Activated CD8-positive, alpha-beta memory T cell treated with anti-CD3 and anti-CD28 coated beads for 48 hours (primary cell): Measurements from ENCODE around the gene SLC38A9.

Source experiments
- DNase-seq, 3 experiments: peaks; one replicate each; pipeline ENCODE4 v3.0.0-alpha.2; 2020; ENCODE audit warnings: low read depth in 2 of 3, low spot score in 2 of 3

SLC38A9 gene

DNA sequence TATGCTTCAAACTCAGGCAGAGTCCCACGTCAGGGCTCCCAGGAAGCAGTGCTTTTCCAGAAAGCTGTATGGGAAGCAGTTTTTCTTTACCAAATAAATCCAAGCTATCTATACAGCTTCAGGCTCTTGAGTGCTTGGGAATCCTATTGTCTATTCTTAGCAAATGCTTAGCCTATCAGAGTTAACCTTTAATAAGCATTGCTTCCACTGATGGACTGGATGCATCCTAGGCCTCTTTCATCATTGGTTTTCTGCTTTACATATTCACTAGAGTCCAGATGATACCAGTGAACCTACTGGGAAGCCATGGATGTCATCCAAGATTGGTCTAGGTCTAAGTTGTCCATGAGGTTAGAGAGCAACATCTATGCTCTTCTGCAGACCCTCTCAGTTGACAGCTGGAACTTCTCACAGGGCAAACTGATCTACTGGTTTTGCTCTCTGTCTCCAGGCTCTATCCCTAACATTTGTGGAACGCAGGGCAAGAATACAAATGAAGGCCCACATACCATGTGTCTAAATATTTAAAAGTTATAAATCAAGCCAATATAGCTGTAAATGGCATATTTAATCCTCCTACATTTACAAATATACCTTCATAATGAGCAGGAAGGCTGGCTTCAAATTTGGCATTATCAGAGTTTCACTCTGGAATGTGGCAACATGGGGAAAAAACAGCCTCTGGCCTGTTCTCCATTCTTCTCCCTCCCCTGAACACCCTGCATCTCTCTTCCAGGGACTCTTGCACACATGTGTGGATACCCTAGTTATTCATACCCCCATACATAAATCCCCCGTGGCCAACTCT is 127.5 kb downstream of the SLC38A9 start:
- no peak for DNase-seq

DNA sequence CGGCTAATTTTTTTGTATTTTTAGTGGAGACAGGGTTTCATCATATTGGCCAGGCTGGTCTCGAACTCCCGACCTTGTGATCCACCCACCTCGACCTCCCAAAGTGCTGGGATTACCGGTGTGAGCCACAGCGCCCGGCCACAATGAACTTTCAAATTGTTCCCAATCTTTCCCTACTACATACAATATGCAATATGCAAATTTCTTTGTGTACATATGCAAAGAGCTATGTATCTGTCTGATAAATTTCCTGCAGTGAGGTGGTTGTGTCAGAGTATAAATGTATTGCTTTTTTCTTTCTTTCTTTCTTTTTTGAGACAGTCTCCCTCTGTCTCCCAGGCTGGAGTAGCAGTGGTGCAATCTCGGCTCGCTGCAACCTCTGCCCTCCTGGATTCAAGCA is 128.5 kb downstream of the SLC38A9 start:
- no peak for DNase-seq

DNA sequence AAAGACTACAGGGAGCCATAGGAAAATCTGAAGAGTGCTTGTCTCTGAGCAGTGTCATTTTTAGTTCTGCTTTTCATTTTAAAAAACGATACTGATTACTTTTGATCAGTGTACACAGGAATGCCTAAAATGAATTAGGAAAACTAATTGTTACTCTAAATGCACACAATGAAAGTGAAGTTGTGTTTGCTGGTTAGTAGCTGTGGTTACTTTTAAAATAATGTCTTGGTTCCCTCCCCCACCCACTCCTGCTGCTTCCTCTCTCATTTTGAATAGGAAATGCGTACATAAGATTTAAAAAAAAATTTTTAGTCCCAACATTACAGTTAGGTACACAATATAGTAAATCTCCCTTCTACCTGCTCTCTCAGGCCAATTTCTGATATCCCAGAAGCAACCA is 129.9 kb downstream of the SLC38A9 start:
- DNase-seq = no peak

DNA sequence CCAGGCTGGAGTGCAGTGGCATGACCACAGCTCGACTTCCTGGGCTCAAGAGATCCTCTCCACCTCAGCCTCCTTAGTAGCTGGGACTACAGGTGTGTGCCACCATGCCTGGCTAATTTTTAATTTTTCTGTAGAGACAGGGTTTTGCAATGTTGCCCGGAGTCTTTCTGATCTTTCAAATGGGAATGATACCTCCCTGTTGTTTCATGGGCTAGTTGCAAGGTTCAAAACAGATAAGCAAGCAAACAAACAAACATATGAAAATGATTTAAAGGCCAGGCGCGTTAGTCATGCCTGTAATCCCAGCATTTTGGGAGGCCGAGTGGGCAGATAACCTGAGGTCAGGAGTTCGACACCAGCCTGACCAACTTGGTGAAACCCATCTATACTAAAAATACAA is 132.1 kb downstream of the SLC38A9 start:
- DNase-seq = no peak

DNA sequence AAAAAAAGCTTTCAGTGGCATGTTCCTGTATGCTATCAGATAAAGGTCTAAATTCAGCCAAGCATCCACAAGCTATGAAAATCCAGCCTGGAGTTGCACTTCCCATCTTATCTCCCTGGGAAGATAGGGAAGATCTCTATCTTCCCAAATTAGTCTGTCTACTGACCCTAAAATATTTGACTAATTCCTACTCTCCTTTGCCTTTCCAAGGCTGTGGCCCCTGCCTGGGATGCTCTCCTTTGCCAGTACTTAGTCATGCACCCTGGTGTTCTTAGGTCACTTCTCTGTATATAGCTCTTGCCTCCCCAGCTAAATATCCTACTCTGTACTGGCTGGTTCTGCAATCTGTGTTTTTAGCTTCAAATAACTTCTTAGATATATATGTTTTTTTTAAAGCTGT is 133.4 kb downstream of the SLC38A9 start:
- DNase-seq = no peak

DNA sequence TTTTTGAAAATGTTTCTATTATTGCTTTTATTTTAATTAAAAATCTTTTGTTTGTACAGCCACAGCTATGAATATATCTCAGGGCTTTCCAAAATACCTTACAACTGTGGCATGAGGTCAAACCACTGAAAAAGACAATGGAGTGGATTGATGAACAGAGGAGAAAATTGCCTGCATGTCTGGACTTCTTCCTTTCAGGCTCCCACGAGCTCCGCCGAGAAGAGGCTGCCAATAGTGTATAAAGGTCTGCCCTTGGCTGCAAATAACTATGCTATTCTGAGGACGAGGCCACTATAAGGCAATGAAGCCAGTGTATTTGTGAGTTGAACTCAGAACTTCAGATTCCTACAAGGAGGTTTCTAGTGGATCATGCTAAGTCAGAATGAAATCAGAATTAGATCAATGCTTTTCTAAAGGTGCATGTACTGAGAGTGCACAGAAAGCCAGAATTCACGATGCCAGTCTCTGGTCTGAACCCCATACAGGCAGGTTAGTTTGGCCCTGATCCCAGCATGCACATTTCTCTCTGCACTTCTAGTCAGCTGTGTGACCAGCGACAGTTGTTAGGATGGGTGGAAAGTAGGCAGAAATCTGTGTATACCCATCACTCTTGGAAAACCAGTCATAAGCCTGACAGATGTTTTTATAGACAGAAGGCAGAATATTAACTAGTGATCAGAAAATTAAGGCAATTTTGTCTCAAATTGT is 134.6 kb downstream of the SLC38A9 start:
- no peak for DNase-seq

DNA sequence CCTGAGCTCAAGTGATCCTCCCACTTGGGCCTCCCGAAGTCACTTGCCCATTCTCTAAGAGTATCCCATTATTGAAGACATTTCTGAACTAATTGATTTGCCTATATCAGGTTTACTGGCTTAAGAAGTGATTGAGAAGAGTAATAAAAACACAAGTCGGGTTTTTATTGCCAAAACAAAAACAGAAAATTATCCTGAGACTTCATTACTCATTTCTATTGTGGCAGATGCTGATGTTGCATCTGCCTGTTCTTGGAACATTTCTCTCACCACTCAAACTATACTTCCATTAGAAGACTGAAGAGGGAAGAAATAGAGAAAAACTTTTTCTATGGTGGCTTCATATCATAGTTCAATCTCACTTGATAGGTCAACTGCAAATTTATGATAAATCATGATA is 135.5 kb downstream of the SLC38A9 start:
- DNase-seq = no peak
